Neuron (in vitro differentiated cells): ENCODE data around the gene KRI1.
A peak's percentile ranks its signal among the peaks of the same experiment; 100 is the strongest.

ENCODE experiments used
- H2AFZ ChIP-seq: one replicate; pipeline ENCODE4 v1.6.1; 2013; ENCODE audit warnings: low read depth, mild to moderate bottlenecking, inconsistent platforms, low read length, moderate library complexity
- H3K27me3 ChIP-seq: one replicate; pipeline ENCODE4 v1.6.1; 2013; ENCODE audit warnings: low read length; ENCODE audit not compliant: insufficient read depth
- H3K36me3 ChIP-seq: one replicate; pipeline ENCODE4 v1.6.1; 2013; ENCODE audit warnings: low read length; ENCODE audit not compliant: insufficient read depth
- H3K4me1 ChIP-seq: one replicate; pipeline ENCODE4 v1.6.1; 2013; ENCODE audit warnings: low read length; ENCODE audit not compliant: insufficient read depth
- H3K4me3 ChIP-seq: 2 replicates; pipeline ENCODE4 v1.5.1; 2013; ENCODE audit warnings: mild to moderate bottlenecking, low read length, moderate library complexity
- H3K9me3 ChIP-seq: one replicate; pipeline ENCODE4 v1.6.1; 2013; ENCODE audit warnings: low read length

Gene KRI1

GRCh38 chr19:10567656-10568055 lies 1.8 kb upstream of the KRI1 start:
- Histone ChIP-seq H3K4me3 (peak overlapping the region; percentile 87), H3K27me3 (no peaks in the 10 kb centered on the region)

DNA sequence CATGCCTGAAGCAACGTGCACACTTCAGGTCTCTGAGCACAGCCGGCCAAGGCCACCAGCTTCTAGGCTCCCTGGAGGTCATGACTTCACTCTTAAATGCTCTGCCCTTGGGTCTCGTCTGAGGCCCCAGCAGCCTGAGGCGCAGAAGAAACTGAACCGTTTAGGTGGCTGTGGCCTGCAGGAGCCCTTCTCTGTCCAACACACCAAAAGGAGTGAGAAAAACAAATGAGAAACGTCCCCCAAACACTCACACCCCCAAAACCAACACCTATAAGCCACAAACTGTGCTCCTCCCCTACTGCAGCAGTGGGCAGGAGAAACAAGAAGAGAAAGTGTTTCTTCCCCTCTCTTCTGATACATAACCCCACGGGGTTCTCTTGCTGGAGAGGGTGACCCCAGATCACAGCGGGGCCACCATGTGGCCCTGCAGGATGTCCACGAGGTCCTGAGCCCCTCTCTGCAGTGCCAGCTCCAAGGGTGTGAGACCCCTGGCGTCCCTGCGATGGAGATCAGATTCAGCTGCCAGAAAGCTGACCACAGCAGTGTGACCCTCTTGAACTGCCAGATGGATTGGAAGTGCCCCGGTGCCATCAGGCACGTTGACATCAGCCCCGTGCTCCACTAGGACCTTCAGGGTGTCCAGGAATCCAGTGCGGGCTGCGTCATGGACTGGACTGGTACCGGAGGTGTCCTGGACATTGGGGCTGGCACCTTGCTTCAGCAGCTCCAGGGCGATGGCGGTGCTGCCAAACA lies 1.0 kb upstream of the KRI1 start:
- Histone ChIP-seq H3K27me3 (no peaks in the 10 kb centered on the region), H3K4me1 (peaks cover 31% of the 10 kb centered on the region), H3K9me3 (no peaks in the 10 kb centered on the region), H3K4me3 (peak overlapping the region; percentile 87), H2AFZ (no peak overlapping the region), H3K36me3 (peaks cover 5% of the 10 kb centered on the region)

More at GRCh38 chr19:10567656-10568055, 1.8 kb upstream of the KRI1 start:
- Histone ChIP-seq H3K36me3 (peaks cover under 1% of the 10 kb centered on the region), H2AFZ (peak overlapping the region; percentile 89), H3K9me3 (no peaks in the 10 kb centered on the region), H3K4me1 (peaks cover 31% of the 10 kb centered on the region)

DNA sequence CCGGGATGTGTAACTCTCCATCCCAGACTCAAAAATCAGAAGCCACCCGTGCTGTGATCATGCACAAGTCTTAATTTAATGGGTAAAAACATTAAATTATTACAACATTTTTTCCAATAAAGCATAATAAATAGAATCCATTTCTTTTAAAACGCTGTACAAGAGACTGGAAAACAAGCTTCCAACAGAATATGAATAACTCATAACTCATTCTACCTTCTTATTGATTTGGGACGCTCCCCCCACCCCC lies 523 bp upstream of the KRI1 start:
- H3K9me3 ChIP-seq = no peaks in the 10 kb centered on the region
- H3K27me3 ChIP-seq = no peaks in the 10 kb centered on the region
- H2AFZ ChIP-seq = no peak overlapping the region

DNA sequence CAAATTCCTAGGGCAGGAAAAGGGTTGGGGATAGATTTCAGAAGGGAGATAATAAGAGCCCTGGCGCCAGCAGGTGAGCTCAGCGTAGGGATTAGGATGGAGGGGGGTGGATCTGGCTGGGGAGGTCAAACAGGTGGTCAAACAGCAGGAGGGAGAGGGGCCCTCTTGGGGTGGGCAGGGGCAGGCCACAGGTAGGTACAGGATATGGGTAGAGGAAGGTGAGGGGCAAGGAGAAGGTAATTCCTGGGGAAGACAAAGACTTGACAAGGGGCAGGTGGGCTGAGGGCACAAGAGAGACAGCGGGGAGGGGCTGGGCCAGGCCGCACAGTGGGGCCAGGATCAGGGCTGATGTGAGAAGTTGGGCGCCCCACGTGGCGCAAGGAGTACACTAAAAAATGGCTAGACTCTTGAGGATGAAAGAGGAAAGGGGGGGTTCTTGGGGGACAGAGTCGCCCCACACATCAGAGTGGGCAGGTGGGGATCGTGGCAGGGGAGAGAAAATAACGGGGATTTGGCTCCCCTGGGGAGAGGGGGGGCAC lies 713 bp downstream of the KRI1 start:
- Histone ChIP-seq H3K4me3 (peak overlapping the region; percentile 62), H2AFZ (peak overlapping the region; percentile 15), H3K27me3 (no peaks in the 10 kb centered on the region), H3K36me3 (peaks cover 14% of the 10 kb centered on the region), H3K9me3 (no peaks in the 10 kb centered on the region), H3K4me1 (peaks cover 31% of the 10 kb centered on the region)

More for the DNA sequence above, 523 bp upstream of the KRI1 start:
- H3K36me3 ChIP-seq = peaks cover 5% of the 10 kb centered on the region
- peaks cover 31% of the 10 kb centered on the region for H3K4me1 ChIP-seq
- H3K4me3 ChIP-seq = peak overlapping the region; percentile 62

DNA sequence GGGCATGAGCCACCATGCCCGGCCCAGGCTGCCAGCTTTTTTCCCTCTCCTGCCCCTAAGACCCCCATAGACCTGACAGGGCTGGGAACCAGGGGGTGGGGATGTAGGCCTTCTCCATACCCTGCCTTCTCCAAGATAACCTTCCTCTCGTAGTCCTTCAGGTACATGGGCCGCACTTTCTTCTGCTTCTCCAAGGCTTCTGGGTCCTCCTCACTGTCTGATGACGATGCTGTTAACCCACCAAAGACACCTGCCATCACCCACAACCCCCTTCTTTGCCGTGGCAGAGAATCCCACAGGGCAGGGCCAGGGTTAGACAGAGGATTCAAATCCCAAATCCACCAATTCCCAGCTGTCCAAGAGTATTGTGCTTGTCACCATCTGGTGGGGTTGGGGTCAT lies 3.2 kb downstream of the KRI1 start:
- peaks cover 31% of the 10 kb centered on the region for H3K36me3 ChIP-seq

DNA sequence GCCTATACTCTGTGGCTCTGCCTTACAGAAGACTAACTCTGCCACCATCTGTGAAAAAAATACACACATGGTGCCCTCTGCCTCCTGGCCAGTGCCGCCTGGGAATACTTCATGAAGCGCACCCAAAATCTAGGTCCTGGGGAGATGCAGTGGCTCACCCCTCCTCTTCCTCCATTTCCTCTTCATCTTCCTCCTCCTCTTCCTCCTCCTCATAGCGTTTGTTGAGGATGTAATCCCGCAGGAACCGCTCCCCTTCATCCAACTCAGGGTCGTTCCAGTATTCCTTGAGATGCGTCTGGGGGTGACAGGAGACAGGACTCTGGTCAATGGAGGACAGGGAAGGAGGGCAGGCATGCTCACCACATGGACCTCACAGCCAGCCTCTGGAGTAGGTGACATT lies 5.7 kb downstream of the KRI1 start:
- Histone ChIP-seq H2AFZ (no peak overlapping the region), H3K27me3 (no peaks in the 10 kb centered on the region), H3K9me3 (no peaks in the 10 kb centered on the region), H3K4me1 (peaks cover 4% of the 10 kb centered on the region), H3K4me3 (no peak overlapping the region), H3K36me3 (peaks cover 49% of the 10 kb centered on the region)

More for the DNA sequence above, 3.2 kb downstream of the KRI1 start:
- Histone ChIP-seq H2AFZ (no peak overlapping the region), H3K27me3 (no peaks in the 10 kb centered on the region), H3K9me3 (no peaks in the 10 kb centered on the region), H3K4me3 (no peak overlapping the region), H3K4me1 (peaks cover 23% of the 10 kb centered on the region)

DNA sequence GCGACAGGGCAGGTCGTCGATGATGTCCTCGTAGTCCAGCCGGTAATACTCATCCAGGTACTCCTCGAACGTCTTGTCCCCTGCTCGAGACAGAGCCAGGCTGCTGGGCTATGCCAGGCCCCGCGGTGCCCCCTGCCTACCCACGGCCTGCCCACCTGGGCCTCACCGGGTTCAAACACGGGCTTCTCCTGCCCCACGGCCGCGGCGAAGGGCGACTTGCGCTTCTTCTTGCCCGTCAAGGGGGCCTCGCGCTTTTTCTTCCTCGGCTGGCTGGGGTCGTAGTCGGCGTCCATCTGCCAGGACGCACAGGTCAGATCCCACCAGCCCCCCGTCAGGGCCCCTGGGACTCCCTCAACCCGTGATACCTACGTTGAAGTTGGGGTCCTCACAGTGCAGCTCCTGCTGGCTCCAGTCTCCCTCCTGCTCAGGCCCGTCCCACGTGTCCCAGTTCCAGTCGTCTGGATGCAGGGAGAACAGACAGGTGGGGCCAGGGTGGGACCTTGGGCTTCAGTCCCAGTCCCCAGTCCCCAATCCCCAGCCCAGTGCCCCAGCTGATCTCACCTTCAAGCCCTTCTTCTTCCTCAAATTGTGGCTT lies 8.1 kb downstream of the KRI1 start:
- Histone ChIP-seq H3K27me3 (no peaks in the 10 kb centered on the region), H3K4me1 (no peaks in the 10 kb centered on the region), H2AFZ (no peak overlapping the region), H3K9me3 (no peaks in the 10 kb centered on the region), H3K36me3 (peaks cover 73% of the 10 kb centered on the region), H3K4me3 (no peak overlapping the region)

- Histone ChIP-seq H3K4me3 (no peak overlapping the region), H3K4me1 (no peaks in the 10 kb centered on the region), H3K9me3 (no peaks in the 10 kb centered on the region), H3K27me3 (no peaks in the 10 kb centered on the region), H2AFZ (no peak overlapping the region), H3K36me3 (peaks cover 77% of the 10 kb centered on the region)
These were observed 10.2 kb downstream of the KRI1 start for GRCh38 chr19:10555610-10555973.

DNA sequence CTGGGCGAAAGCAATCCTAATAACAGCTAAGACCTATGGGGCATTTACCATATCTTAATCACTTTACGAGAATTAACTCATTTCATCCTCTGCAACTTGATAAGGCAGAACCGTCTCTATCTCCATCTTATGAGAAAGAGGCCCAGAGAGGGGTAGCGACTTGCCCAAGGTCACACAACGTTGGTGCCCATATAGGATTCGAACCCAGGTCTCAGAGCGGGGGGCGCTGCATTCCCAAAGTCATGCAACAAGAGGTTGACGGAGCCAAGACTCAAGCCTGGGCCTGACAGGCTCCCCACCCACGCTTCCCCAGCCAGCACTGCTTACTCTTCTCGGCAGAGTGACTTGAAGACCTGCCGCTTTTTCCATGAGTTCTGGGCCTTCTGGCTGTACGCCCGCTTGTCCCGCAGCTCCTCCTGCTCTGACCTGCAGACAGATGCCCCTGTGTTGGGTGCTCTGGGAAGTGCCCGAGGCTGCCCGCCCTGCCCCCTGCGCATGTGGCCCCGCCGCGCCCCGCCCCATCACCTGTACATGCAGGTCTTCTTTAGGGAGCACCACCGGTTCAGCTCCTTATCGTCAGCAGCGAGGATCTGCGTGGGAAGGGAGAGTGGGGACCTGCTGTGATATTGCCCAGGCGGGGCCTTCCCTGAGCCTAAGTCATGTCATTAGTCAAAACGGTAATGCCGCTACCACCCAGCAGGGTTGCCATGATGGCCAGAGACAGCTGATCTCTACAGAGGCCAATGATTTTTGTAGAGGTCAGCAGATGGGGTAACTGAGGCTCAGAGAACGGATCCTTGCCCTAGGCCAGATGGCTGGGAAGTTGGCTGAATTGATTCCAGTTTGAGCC lies 10.8 kb downstream of the KRI1 start:
- Histone ChIP-seq H3K36me3 (peaks cover 75% of the 10 kb centered on the region), H2AFZ (no peak overlapping the region), H3K4me1 (no peaks in the 10 kb centered on the region)

DNA sequence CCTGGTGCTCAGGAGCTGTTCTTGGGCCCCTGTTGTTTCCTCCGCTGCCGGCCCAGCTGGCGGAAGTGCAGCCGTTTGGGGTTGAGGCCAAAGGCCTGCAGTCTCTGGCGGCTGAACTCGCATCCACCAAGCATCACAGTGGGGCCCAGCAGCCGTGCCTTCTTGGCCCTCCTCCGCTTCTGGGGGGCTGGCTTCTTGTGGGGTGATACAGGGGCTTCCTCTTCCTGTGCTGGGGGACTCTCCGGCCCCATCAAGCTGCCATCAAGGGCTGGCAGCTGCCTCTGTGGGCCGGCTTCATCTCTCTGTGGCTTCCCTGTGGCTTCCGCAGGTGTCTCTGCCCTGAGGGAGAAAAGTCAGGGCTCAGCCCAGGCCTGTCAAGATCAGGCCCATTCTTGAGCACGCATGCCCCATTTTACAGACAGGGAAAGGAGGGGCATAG lies 11.8 kb downstream of the KRI1 start:
- Histone ChIP-seq H3K27me3 (no peaks in the 10 kb centered on the region), H3K4me3 (no peak overlapping the region), H3K9me3 (no peaks in the 10 kb centered on the region), H2AFZ (no peak overlapping the region), H3K36me3 (peaks cover 74% of the 10 kb centered on the region), H3K4me1 (no peaks in the 10 kb centered on the region)

More for the DNA sequence above, 10.8 kb downstream of the KRI1 start:
- Histone ChIP-seq H3K27me3 (no peaks in the 10 kb centered on the region), H3K9me3 (no peaks in the 10 kb centered on the region), H3K4me3 (no peak overlapping the region)

GRCh38 chr19:10553087-10553667 lies 12.6 kb downstream of the KRI1 start:
- Histone ChIP-seq H3K4me1 (no peaks in the 10 kb centered on the region), H3K9me3 (no peaks in the 10 kb centered on the region), H2AFZ (no peak overlapping the region), H3K27me3 (no peaks in the 10 kb centered on the region), H3K4me3 (no peak overlapping the region), H3K36me3 (peaks cover 80% of the 10 kb centered on the region)

GRCh38 chr19:10552510-10553053 lies 13.2 kb downstream of the KRI1 start:
- peaks cover 76% of the 10 kb centered on the region for H3K36me3 ChIP-seq
- no peaks in the 10 kb centered on the region for H3K27me3 ChIP-seq
- H2AFZ ChIP-seq = no peak overlapping the region
- H3K4me1 ChIP-seq = no peaks in the 10 kb centered on the region
- H3K9me3 ChIP-seq = no peaks in the 10 kb centered on the region
- no peak overlapping the region for H3K4me3 ChIP-seq
